GM12864 (cell line): Measurements from ENCODE around the gene CCT3.

Experiments used
- DNase-seq: peaks from one replicate; pipeline ENCODE4 v3.0.0-alpha.2; 2011; ENCODE audit warnings: low read depth
- H3K4me3 ChIP-seq: 2 replicates; pipeline ENCODE4 v1.5.1; 2011; ENCODE audit warnings: mild to moderate bottlenecking, low read depth, low read length, control low read depth
- TF ChIP-seq, protein P1 (sequence below): IDR thresholded peaks from 2 replicates; pipeline ENCODE4 v1.5.1; 2011; ENCODE audit warnings: low read depth, mild to moderate bottlenecking, moderate library complexity, low read length, control low read depth, inconsistent platforms; ENCODE audit errors: missing control alignments

The CCT3 gene

DNA sequence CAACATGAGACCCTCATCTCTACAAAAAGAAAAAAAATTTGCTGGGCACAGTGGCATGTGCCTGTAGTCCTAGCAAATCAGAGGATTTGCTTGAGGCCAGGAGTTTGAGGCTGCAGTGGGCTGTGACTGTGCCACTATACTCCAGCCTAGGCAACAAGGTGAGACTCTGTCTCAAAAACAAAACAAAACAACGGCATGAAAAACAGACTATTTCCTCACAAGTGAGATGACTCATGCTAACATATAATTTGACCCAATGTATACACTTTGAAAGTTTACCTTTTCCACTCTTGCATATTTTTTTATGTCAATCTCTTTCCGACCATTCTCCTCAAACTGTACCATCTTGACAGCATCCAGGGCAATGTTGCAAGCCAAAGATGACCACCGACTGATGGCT is 17.5 kb downstream of the CCT3 start:
- H3K4me3 ChIP-seq, result no peak overlapping the region
- TF ChIP-seq, protein P1, sequence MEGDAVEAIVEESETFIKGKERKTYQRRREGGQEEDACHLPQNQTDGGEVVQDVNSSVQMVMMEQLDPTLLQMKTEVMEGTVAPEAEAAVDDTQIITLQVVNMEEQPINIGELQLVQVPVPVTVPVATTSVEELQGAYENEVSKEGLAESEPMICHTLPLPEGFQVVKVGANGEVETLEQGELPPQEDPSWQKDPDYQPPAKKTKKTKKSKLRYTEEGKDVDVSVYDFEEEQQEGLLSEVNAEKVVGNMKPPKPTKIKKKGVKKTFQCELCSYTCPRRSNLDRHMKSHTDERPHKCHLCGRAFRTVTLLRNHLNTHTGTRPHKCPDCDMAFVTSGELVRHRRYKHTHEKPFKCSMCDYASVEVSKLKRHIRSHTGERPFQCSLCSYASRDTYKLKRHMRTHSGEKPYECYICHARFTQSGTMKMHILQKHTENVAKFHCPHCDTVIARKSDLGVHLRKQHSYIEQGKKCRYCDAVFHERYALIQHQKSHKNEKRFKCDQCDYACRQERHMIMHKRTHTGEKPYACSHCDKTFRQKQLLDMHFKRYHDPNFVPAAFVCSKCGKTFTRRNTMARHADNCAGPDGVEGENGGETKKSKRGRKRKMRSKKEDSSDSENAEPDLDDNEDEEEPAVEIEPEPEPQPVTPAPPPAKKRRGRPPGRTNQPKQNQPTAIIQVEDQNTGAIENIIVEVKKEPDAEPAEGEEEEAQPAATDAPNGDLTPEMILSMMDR, result no peak
- DNase-seq, result no peak

DNA sequence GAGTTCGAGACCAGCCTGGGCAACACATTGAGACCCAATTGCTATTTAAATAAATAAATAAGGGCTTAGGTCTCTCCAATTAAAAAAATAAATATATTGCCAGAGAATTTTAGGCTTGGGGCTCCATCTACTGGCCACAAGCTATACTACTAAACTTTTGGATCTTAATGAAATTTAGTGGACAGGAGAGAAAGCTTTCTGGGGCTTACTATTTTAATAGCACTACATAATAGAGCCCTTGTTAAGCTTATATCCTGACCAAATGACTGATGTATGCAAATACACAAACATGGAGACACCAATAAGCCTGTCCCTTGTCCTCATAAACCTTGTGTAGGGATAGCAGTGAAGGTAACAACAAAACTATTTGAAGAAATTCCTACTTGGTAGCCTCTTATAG is 18.4 kb downstream of the CCT3 start:
- no peak overlapping the region for H3K4me3 ChIP-seq
- no peak for DNase-seq
- TF ChIP-seq, protein P1, result peak; percentile 37

DNA sequence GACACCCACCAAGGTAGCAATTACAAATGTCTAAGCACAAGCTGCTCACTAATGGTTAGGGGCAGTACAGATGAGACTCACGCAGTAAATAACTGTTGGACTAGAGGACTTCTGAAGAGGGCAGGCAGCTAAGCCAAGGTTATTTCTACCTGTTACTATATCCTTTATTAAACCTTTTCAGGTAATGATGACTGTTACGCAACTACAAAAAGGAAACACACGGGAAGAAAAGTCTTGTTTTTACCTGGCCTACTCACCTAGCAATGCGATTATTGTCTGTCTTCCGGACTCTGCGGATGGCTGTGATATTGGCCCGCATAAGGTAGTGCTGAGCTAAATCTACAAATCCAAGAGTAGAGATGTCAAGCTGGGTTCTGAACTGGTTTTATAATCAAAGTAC is 21.2 kb downstream of the CCT3 start:
- H3K4me3 ChIP-seq, result no peak overlapping the region
- TF ChIP-seq, protein P1, result no peak
- no peak for DNase-seq

DNA sequence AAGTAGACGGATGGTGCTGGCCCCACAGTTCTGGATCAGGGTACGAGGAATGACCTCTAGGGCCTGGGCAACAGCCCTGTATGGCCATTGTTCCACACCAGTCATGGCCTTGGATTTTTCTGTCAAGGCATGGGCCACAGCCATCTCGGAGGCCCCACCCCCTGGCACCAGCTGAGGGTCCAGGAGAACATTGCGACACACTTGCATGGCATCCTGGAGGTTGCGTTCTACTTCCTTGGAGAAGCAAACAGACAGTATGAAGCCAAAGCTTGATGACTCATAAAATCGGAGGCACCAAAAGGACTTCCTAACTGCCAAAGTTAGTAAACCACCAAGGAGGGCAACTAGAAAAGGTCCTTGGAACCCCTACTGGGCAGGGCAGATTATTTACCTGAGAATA is 27.1 kb downstream of the CCT3 start:
- H3K4me3 ChIP-seq, result no peak overlapping the region
- TF ChIP-seq, protein P1, result no peak
- no peak for DNase-seq

DNA sequence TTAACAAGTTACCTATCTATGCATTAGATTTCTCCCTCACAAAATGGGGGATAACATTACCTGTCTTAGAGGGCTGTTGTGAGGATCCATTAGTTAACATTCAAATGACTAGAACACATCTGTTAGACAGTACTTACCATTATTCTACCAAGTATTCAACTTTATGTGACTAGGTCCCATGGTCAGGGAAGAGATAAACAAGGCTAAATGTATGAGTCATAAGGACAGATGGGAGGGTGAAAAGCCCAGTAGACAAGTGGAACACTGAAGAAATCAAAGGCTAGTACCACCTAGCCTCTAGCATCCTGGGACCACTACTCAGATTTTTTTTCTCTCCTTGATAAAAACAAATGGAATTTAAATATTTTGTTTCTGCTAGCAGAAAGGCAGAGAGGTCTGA is 30.0 kb downstream of the CCT3 start:
- DNase-seq, result no peak

DNA sequence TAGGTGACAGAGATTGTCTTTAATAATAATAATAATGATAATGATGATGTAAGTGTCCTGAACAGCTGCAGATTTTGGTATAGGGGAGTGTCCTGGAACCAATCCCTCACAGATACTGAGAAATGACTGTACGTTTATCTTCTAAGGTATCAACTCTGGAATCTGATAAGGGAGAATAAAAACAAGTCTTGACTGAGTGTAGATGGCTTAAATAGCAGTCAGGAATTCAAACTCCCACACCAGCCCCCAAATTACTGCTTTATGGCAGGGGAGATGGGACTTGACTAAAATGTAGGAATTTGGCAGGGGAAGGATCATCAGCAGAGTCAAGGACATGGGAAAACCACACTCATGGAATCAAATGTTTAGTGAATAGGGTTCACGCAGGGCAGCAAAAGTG is 32.9 kb downstream of the CCT3 start:
- TF ChIP-seq, protein P1, result no peak
- DNase-seq, result no peak
- H3K4me3 ChIP-seq, result no peak overlapping the region

More for the DNA sequence above, 30.0 kb downstream of the CCT3 start:
- TF ChIP-seq, protein P1, result no peak
- no peak overlapping the region for H3K4me3 ChIP-seq

DNA sequence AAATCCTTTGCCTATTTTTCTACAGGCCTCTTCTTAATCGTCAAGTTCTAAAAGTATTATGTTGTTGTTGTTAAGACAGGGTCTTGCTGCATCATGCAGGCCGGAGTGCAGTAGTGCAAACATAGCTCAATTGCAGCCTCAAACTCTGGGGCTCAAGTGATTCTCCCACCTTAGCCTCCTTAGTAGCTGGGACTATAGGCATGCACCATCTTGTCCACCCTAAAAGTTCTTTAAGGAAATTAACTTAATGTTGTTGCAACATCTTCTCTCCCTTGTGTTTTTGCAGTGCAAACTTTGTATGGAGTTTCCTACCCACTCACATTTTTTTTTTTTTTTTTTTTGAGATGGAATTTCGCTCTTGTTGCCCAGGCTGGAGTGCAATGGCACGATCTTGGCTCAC is 34.9 kb downstream of the CCT3 start:
- H3K4me3 ChIP-seq, result no peak overlapping the region
- TF ChIP-seq, protein P1, result no peak

More for the DNA sequence above, 34.9 kb downstream of the CCT3 start:
- DNase-seq, result no peak
